HG03457 (cell line): ENCODE data around the gene AGAP1.

ENCODE experiments used
- ATAC-seq: cut with Tn5 transposase; IDR thresholded peaks from one replicate; pipeline ENCODE4 v1.9.1; 2021; ENCODE audit warnings: moderate number of reproducible peaks; ENCODE audit not compliant: unreplicated experiment

AGAP1 gene

GRCh38 chr2:235486729-235487128 is 7.1 kb upstream of the AGAP1 start:
- ATAC-seq = no peak

GRCh38 chr2:235489897-235490296 is 3.9 kb upstream of the AGAP1 start:
- no peak for ATAC-seq

GRCh38 chr2:235492850-235493344 is 946 bp upstream of the AGAP1 start:
- ATAC-seq = no peak

GRCh38 chr2:235493402-235493774 is 455 bp upstream of the AGAP1 start:
- no peak for ATAC-seq

- no peak for ATAC-seq
Observed at GRCh38 chr2:235494716-235495372, 1.0 kb downstream of the AGAP1 start.

- no peak for ATAC-seq
Observed at GRCh38 chr2:235495373-235496238, 1.8 kb downstream of the AGAP1 start.

GRCh38 chr2:235496239-235496621 is 2.4 kb downstream of the AGAP1 start:
- no peak for ATAC-seq

- ATAC-seq = no peak
Observed at GRCh38 chr2:235497096-235497495, 3.3 kb downstream of the AGAP1 start.

- no peak for ATAC-seq
Observed at GRCh38 chr2:235498541-235498940, 4.7 kb downstream of the AGAP1 start.

- no peak for ATAC-seq
Observed at GRCh38 chr2:235498946-235499812, 5.3 kb downstream of the AGAP1 start.

GRCh38 chr2:235500110-235500760 is 6.4 kb downstream of the AGAP1 start:
- no peak for ATAC-seq

- no peak for ATAC-seq
Observed at GRCh38 chr2:235500761-235501672, 7.2 kb downstream of the AGAP1 start.

- ATAC-seq = no peak
Observed at GRCh38 chr2:235501673-235502031, 7.8 kb downstream of the AGAP1 start.

GRCh38 chr2:235502336-235502735 is 8.5 kb downstream of the AGAP1 start:
- ATAC-seq = no peak

GRCh38 chr2:235504441-235505180 is 10.8 kb downstream of the AGAP1 start:
- no peak for ATAC-seq

- no peak for ATAC-seq
Observed at GRCh38 chr2:235505181-235505741, 11.4 kb downstream of the AGAP1 start.

GRCh38 chr2:235506291-235506996 is 12.6 kb downstream of the AGAP1 start:
- ATAC-seq = no peak

GRCh38 chr2:235506997-235507615 is 13.3 kb downstream of the AGAP1 start:
- ATAC-seq = no peak
